Fibroblast of pulmonary artery (primary cell): Measurements from ENCODE around the gene SOWAHB.
"Not testable (repeated sequence)": the region's sequence is repeated elsewhere in the genome, so short reads cannot be mapped to it uniquely, and the experiment has no call there.

Experiments
- DNase-seq: peaks from one replicate; pipeline ENCODE4 v3.0.0-alpha.2; 2010; ENCODE audit warnings: low read depth
- H3K4me3 ChIP-seq: replicated peaks from 2 replicates; pipeline ENCODE4 v1.5.1; 2011; ENCODE audit warnings: low read depth, mild to moderate bottlenecking, control low read depth, low read length, moderate library complexity
- TF ChIP-seq, protein P1 (sequence below): IDR thresholded peaks from 2 replicates; pipeline ENCODE4 v1.5.1; 2011; ENCODE audit warnings: mild to moderate bottlenecking, control low read depth, low read length, inconsistent platforms; ENCODE audit errors: missing control alignments

Gene SOWAHB

DNA sequence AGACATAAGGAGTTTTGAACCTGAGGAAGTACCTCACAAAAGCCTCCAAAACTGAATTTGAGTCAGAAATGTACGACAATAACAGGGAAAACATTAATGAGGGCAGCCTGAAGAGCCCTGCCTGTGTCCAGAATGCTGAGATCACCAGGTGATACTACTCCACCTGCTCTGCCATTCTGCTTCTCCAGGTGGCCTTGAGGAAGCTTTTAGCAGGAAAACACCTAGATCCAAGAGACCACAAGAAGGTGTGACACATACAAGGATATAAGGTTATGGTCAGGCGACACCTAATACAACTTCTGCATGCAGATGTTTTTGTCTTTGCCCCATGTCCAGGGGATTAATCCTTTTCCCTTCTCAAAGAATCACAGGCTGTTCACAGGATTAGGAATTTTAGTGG lies 15.3 kb downstream of the SOWAHB start:
- DNase-seq, result no peak
- TF ChIP-seq, protein P1, sequence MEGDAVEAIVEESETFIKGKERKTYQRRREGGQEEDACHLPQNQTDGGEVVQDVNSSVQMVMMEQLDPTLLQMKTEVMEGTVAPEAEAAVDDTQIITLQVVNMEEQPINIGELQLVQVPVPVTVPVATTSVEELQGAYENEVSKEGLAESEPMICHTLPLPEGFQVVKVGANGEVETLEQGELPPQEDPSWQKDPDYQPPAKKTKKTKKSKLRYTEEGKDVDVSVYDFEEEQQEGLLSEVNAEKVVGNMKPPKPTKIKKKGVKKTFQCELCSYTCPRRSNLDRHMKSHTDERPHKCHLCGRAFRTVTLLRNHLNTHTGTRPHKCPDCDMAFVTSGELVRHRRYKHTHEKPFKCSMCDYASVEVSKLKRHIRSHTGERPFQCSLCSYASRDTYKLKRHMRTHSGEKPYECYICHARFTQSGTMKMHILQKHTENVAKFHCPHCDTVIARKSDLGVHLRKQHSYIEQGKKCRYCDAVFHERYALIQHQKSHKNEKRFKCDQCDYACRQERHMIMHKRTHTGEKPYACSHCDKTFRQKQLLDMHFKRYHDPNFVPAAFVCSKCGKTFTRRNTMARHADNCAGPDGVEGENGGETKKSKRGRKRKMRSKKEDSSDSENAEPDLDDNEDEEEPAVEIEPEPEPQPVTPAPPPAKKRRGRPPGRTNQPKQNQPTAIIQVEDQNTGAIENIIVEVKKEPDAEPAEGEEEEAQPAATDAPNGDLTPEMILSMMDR, result no peak
- H3K4me3 ChIP-seq, result no peak overlapping the region

DNA sequence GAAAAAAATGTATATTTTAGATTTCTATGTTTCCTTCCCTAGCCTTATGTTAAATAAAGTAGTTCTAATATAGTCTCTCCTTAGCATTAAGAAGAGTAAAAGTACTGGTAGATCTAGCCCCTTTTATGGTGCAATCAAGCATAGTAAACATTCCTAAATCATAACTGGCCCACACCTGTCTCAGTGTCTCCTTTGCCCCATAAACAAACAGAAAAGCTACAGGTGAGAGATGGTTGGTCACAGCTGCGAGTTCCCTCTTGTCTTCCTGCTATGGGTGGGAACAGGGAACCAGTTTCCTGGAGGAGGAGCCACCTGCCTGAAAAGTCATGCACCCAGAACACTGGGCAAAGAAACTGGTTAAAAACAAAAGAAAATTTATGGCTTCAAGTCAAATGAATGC lies 16.6 kb downstream of the SOWAHB start:
- no peak for DNase-seq
- TF ChIP-seq, protein P1, result no peak
- no peak overlapping the region for H3K4me3 ChIP-seq

DNA sequence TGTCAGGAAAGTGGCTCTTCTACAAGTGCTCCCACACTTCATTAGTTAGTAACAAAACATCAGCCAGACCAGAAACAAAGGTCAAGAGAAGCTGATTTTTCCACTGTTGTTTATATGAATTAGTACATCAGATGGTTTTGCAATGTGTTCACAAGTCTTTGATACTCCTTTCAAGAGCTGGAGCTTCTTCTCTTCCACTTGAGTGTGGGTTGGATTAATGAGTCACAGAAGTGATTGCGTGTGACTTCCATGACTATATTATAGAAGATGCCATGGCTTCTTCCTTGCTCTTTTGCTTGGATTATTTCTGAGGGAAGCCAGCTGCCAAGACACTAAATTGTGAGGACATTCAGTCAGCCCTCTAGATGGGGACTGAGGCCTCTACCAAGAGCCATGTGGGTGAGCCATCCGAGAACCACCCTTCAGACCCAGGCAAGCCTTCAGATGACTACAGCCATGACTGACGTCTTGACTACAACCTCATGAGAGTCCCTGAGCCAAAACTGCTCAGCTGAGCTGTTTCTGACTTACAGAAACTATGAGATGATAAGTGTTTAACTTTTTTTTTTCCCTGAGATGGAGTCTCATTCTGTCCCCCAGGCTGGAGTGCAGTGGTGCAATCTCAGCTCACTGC lies 18.1 kb downstream of the SOWAHB start:
- DNase-seq, result no peak
- no peak overlapping the region for H3K4me3 ChIP-seq
- TF ChIP-seq, protein P1, result no peak

DNA sequence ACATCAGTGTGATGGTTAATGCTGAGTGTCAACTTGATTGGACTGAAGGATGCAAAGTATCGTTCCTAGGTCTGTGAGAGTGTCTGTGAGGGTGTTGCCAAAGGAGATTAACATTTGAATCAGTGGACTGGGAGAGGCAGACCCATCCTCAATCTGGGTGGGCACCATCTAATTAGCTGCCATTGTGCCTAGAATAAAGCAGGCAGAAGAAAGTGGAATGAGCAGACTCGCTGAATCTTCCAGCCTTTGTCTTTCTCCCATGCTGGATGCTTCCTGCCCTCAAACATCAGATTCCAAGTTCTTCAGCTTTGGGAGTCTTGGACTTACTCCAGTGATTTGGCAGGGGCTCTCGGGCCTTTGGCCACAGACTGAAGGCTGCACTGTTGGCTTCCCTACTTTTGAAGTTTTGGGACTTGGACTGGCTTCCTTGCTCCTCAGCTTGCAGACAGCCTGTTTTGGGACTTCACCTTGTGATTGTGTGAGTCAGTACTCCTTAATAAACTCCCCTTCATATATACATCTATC lies 19.2 kb downstream of the SOWAHB start:
- not testable (repeated sequence) for DNase-seq, H3K4me3 ChIP-seq

DNA sequence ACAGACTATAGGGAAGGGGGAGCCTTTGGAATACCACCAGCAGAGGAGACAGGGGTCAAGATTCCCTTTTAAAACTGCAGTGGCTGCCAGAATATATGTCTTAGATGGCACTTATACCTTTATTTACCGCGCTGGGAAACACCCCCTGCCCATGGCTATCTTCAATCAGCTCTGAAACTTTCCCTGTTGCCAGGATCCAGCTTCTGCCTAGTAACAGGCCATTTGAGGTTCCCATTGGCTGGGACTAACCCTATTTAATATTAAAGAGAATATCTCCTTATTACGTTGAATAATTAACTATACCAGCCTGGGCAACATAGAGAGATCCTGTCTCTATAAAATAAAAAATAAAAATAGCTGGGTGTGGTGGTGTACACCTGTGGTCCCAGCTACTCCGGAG lies 23.8 kb downstream of the SOWAHB start:
- TF ChIP-seq, protein P1, result no peak
- H3K4me3 ChIP-seq, result no peak overlapping the region
- DNase-seq, result no peak

DNA sequence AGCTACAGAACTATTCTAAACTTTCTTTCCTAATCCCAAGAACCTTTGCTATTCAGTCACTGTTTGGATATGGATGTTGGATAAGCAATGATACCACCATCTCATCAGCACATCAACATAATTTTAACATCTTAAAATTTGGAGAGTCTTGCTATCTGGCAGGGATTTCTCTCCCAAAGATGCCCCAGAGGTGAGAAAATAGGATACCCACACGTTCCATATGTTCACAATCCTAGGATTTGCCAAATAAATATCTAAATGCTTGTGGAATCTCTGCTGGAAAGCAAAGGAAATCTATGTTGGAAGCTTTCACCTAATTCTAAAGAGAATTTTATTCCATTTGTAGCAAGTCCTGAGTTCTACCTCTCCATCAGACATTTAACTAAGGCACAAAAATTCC lies 24.4 kb downstream of the SOWAHB start:
- no peak overlapping the region for H3K4me3 ChIP-seq
- DNase-seq, result no peak
- TF ChIP-seq, protein P1, result no peak

DNA sequence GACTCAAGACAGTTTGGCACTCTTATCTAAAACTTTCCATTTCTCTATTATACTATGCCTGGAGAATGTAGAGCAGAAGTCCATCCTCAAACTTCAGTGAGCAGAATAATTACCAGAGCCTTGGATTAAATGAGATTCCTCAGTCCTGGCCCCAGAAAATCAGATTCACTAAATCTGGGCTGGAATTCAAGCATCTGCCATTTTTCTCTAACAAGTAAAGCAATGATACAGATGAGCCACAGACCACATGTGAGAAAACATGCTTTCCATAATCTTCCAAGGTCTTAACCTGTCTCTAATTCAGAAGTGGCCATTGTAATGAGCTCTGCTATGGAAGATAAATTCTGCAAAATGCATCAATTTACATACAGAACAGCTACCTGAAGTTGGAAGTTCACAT lies 25.4 kb downstream of the SOWAHB start:
- TF ChIP-seq, protein P1, result no peak
- no peak for DNase-seq
- H3K4me3 ChIP-seq, result no peak overlapping the region

DNA sequence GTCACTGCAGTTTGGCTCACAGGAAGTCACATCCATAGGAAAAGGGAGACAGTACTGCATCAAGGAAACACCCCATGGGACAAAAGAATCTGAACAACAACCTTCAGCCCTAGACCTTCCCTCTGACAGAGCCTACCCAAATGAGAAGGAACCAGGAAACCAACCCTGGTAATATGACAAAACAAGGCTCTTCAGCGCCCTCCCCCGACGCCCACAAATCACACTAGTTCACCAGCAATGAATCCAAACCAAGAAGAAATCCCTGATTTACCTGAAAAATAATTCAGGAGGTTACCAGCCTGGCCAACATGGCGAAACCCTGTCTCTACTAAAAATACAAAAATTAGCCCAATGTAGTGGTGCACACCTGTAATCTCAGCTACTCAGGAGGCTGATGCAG lies 29.2 kb downstream of the SOWAHB start:
- not testable (repeated sequence) for H3K4me3 ChIP-seq, DNase-seq
